Fibroblast of gingiva (primary cell): ENCODE data around the gene YIF1B.
"Not testable (repeated sequence)": the region's sequence is repeated elsewhere in the genome, so short reads cannot be mapped to it uniquely, and the experiment has no call there.

Experiments
- DNase-seq: peaks from one replicate; pipeline ENCODE4 v3.0.0-alpha.2; 2011; ENCODE audit warnings: low read depth

YIF1B gene

GRCh38 chr19:38315657-38316476 is at the start of gene YIF1B:
Gene YIF1B, minus strand, starts transcription at chr19:38315947. Its CDS starts 30 bp downstream, at chr19:38315917.
- peak; percentile 98 for DNase-seq

GRCh38 chr19:38362946-38363688 is 47.4 kb upstream of the YIF1B start:
- not testable (repeated sequence) for DNase-seq

- DNase-seq, result peak; percentile 52
Observed at GRCh38 chr19:38362076-38362945, 46.6 kb upstream of the YIF1B start.

GRCh38 chr19:38361633-38362075 is 45.9 kb upstream of the YIF1B start:
- DNase-seq, result peak; percentile 49

GRCh38 chr19:38360839-38361631 is 45.3 kb upstream of the YIF1B start:
- DNase-seq, result no peak

GRCh38 chr19:38360351-38360750 is 44.6 kb upstream of the YIF1B start:
- no peak for DNase-seq

- no peak for DNase-seq
Observed at GRCh38 chr19:38359242-38360021, 43.7 kb upstream of the YIF1B start.

GRCh38 chr19:38358071-38358470 is 42.3 kb upstream of the YIF1B start:
- DNase-seq, result no peak

GRCh38 chr19:38355728-38356725 is 40.3 kb upstream of the YIF1B start:
- no peak for DNase-seq

GRCh38 chr19:38352611-38353010 is 36.9 kb upstream of the YIF1B start:
- DNase-seq, result no peak

- DNase-seq, result no peak
Observed at GRCh38 chr19:38351865-38352395, 36.2 kb upstream of the YIF1B start.

GRCh38 chr19:38350883-38351282 is 35.1 kb upstream of the YIF1B start:
- no peak for DNase-seq

GRCh38 chr19:38346837-38347236 is 31.1 kb upstream of the YIF1B start:
- no peak for DNase-seq

GRCh38 chr19:38340927-38341326 is 25.2 kb upstream of the YIF1B start:
- DNase-seq, result no peak

GRCh38 chr19:38339011-38339410 is 23.3 kb upstream of the YIF1B start:
- not testable (repeated sequence) for DNase-seq

GRCh38 chr19:38337360-38337653 is 21.6 kb upstream of the YIF1B start:
- DNase-seq, result no peak

GRCh38 chr19:38336638-38337359 is 21.1 kb upstream of the YIF1B start:
- DNase-seq, result peak; percentile 82

GRCh38 chr19:38335949-38336637 is 20.3 kb upstream of the YIF1B start:
- DNase-seq, result peak; percentile 93
